Ovary (tissue), 3 donors: ENCODE data around the gene RPL3.

Experiments used
- POLR2A ChIP-seq: fragments of 450-650 bp; IDR thresholded peaks from one replicate; pipeline ENCODE4 v1.6.1; 2017; ENCODE audit warnings: antibody characterized with exemption, mild to moderate bottlenecking, moderate library complexity
- TF ChIP-seq, protein P1 (sequence below), 3 donors: fragments of 450-650 bp in 2 of 3; fragments of 200-600 bp in 1 of 3; IDR thresholded peaks; one replicate each; pipeline versions ENCODE4 v1.5.1 to v1.8.0; 2016 to 2022; ENCODE audit warnings: antibody characterized with exemption in 3 of 3, mild to moderate bottlenecking in 1 of 3
- donor health status: DM: no; HTN: no; CAD: no.

DNA sequence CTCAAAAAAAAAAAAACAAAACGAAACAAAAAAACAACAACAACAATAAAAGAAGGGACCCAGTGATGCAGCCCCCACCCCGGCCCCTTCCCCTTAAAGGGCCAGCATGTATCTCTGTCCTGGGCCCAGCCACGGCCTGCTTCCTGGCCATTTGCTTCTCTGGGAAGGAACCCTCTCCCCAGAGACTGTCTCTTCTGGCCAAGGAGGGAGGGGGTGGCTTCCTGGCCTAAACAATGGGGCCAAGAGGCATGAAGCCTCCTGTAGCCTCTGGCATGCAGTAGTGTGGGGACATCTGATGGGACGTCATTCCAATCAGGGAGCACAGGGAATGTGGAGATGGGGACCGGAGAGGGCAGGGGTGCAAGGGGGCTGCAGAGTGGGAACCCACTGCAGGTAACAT, 49.1 kb downstream of the RPL3 start:
- TF ChIP-seq, protein P1, sequence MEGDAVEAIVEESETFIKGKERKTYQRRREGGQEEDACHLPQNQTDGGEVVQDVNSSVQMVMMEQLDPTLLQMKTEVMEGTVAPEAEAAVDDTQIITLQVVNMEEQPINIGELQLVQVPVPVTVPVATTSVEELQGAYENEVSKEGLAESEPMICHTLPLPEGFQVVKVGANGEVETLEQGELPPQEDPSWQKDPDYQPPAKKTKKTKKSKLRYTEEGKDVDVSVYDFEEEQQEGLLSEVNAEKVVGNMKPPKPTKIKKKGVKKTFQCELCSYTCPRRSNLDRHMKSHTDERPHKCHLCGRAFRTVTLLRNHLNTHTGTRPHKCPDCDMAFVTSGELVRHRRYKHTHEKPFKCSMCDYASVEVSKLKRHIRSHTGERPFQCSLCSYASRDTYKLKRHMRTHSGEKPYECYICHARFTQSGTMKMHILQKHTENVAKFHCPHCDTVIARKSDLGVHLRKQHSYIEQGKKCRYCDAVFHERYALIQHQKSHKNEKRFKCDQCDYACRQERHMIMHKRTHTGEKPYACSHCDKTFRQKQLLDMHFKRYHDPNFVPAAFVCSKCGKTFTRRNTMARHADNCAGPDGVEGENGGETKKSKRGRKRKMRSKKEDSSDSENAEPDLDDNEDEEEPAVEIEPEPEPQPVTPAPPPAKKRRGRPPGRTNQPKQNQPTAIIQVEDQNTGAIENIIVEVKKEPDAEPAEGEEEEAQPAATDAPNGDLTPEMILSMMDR (IDR thresholded peaks at IDR 0.05), result no peak
- no peak for TF ChIP-seq POLR2A
